PC-3 (cell line): ENCODE data around the gene WAC. TPM values are rescaled to one million over a fixed set of nuclear protein-coding genes. Genes with fewer than 3 reads are reported as not detected.
"Not testable (repeated sequence)": the region's sequence is repeated elsewhere in the genome, so short reads cannot be mapped to it uniquely, and the experiment has no call there.

Source experiments
- ATAC-seq: fragments of 200-7000 bp; cut with Tn5 transposase; 2 replicates; pipeline ENCODE4 v1.9.1; 2020; ENCODE audit warnings: mild to moderate bottlenecking, moderate library complexity
- BruUV-seq: library from RNA; stranded (reverse); fragments of 400-500 nt; replicated peaks from 2 replicates; lab custom pipeline; 2021; lab: Mats Ljungman, UMichigan
- CTCF ChIA-PET: fragments of 300-600 bp; sonication (Branson Sonifier 250); formaldehyde crosslinking; loops from one replicate; lab custom pipeline; 2022; ENCODE audit warnings: antibody characterized with exemption; lab: Charles Lee
- POLR2A ChIA-PET: fragments of 300-600 bp; sonication (Branson Sonifier 250); formaldehyde crosslinking; loops from one replicate; lab custom pipeline; 2022; ENCODE audit warnings: antibody characterized with exemption; ENCODE audit not compliant: unreplicated experiment; lab: Charles Lee
- DNase-seq: peaks from one replicate; pipeline ENCODE4 v3.0.0-alpha.2; 2015
- H2AFZ ChIP-seq: fragments of 300-600 bp; sonication (generic); 2 replicates; pipeline ENCODE4 v1.6.0; 2016; ENCODE audit warnings: antibody characterized with exemption, low read length
- H3F3A ChIP-seq: fragments of 300-600 bp; sonication (generic); one replicate; pipeline ENCODE4 v1.6.0; 2017; ENCODE audit warnings: antibody characterized with exemption, low read length, control low read depth, mild to moderate bottlenecking; ENCODE audit not compliant: unreplicated experiment
- H3K27ac ChIP-seq: fragments of 300-600 bp; sonication (generic); 2 replicates; pipeline ENCODE4 v1.5.1; 2016; ENCODE audit warnings: mild to moderate bottlenecking, low read length
- H3K27me3 ChIP-seq: fragments of 300-600 bp; sonication (generic); 2 replicates; pipeline ENCODE4 v1.6.1; 2016; ENCODE audit warnings: low read length, mixed read lengths
- H3K36me3 ChIP-seq: fragments of 300-600 bp; sonication (generic); 2 replicates; pipeline ENCODE4 v1.6.1; 2016; ENCODE audit warnings: low read depth, mixed run types, low read length, mixed read lengths
- H3K4me1 ChIP-seq: fragments of 300-600 bp; sonication (generic); 2 replicates; pipeline ENCODE4 v1.5.1; 2016; ENCODE audit warnings: low read length; ENCODE audit not compliant: insufficient read depth
- H3K4me2 ChIP-seq: fragments of 300-600 bp; sonication (generic); 2 replicates; pipeline ENCODE4 v1.6.0; 2016; ENCODE audit warnings: low read length
- H3K4me3 ChIP-seq: fragments of 300-600 bp; sonication (generic); 2 replicates; pipeline ENCODE4 v1.5.1; 2016; ENCODE audit warnings: mild to moderate bottlenecking, low read length, mixed read lengths
- H3K79me2 ChIP-seq: fragments of 300-600 bp; sonication (generic); 2 replicates; pipeline ENCODE4 v1.6.1; 2017; ENCODE audit warnings: low read length, mixed read lengths
- H3K9ac ChIP-seq: fragments of 300-600 bp; sonication (generic); 2 replicates; pipeline ENCODE4 v1.6.0; 2016; ENCODE audit warnings: mild to moderate bottlenecking, low read length
- H3K9me2 ChIP-seq: fragments of 300-600 bp; sonication (generic); replicated peaks from 2 replicates; pipeline ENCODE4 v1.6.1; 2016; ENCODE audit warnings: mixed run types, low read length, mixed read lengths
- H3K9me3 ChIP-seq: fragments of 300-600 bp; sonication (generic); 2 replicates; pipeline ENCODE4 v1.6.1; 2016; ENCODE audit warnings: low read length, mixed read lengths
- H4K20me1 ChIP-seq: fragments of 300-600 bp; sonication (generic); 2 replicates; pipeline ENCODE4 v1.6.1; 2016; ENCODE audit warnings: low read length, mixed read lengths
- EZH2 ChIP-seq: fragments of 300-600 bp; sonication (generic); IDR thresholded peaks from one replicate; pipeline ENCODE4 v1.6.1; 2017; ENCODE audit warnings: antibody characterized with exemption, mild to moderate bottlenecking, low read length; ENCODE audit not compliant: unreplicated experiment
- EZH2phosphoT487 ChIP-seq: fragments of 300-600 bp; sonication (generic); IDR thresholded peaks from 2 replicates; pipeline ENCODE4 v1.6.1; 2018; ENCODE audit warnings: mild to moderate bottlenecking, antibody characterized with exemption, low read length, borderline replicate concordance
- intact Hi-C: fragments of 100-400 bp; cut with micrococcal nuclease; formaldehyde crosslinking; loops from 2 replicates; pipeline ENCODE4 v1.9.0; 2023
- total RNA-seq: library from RNA; depleted of rRNA; stranded (reverse); fragments of >200 nt; gene quantifications from 2 replicates; pipeline ENCODE4 v1.2.3, GENCODE V29; 2014
- TF ChIP-seq, protein P1 (sequence below): fragments of 300-600 bp; sonication (generic); conservative IDR thresholded peaks from 2 replicates; pipeline ENCODE4 v1.5.1; 2017; ENCODE audit warnings: antibody characterized with exemption, low read depth, mild to moderate bottlenecking, low read length

Gene WAC
- total RNA-seq, 1 experiment from 2014 or later: 49.2 TPM

DNA sequence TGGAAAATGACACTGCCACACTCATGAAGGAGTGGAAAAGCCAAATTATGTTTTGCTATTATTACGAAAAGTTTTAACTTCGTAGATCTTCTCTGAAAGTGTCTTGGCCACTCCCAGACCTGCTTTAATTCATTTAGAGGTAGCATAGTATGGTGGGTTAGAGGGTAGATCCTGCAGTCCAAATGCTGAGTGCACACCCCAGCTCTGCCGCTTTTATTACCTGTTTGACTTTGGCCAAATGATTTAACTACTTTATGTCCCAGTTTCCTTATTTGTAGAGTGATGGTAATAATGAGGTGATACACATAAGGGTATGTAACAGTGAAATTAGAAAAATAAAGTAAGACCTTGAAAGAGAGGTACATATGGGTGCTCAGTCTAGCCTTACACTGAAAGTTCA, 23.6 kb upstream of the WAC start:
- DNase-seq (no peak), ATAC-seq (no peak)
- Histone ChIP-seq H3K27ac (no peak overlapping the region), H3K4me1 (no peaks in the 10 kb centered on the region), H3K4me3 (no peak overlapping the region), H4K20me1 (no peaks in the 10 kb centered on the region), H2AFZ (no peak overlapping the region), H3K9me3 (no peaks in the 10 kb centered on the region), H3K9ac (no peak overlapping the region), H3F3A (no peaks in the 10 kb centered on the region), H3K27me3 (no peaks in the 10 kb centered on the region), H3K9me2 (no peaks in the 10 kb centered on the region), H3K36me3 (no peaks in the 10 kb centered on the region), H3K79me2 (no peaks in the 10 kb centered on the region), H3K4me2 (no peak overlapping the region)
- no TSS peak for BruUV-seq
- CTCF ChIA-PET: no interaction called here
- TF ChIP-seq EZH2phosphoT487 (no peak), EZH2 (no peak)
- TF ChIP-seq, protein P1, sequence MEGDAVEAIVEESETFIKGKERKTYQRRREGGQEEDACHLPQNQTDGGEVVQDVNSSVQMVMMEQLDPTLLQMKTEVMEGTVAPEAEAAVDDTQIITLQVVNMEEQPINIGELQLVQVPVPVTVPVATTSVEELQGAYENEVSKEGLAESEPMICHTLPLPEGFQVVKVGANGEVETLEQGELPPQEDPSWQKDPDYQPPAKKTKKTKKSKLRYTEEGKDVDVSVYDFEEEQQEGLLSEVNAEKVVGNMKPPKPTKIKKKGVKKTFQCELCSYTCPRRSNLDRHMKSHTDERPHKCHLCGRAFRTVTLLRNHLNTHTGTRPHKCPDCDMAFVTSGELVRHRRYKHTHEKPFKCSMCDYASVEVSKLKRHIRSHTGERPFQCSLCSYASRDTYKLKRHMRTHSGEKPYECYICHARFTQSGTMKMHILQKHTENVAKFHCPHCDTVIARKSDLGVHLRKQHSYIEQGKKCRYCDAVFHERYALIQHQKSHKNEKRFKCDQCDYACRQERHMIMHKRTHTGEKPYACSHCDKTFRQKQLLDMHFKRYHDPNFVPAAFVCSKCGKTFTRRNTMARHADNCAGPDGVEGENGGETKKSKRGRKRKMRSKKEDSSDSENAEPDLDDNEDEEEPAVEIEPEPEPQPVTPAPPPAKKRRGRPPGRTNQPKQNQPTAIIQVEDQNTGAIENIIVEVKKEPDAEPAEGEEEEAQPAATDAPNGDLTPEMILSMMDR: no peak
- POLR2A ChIA-PET: no interaction called here
- intact Hi-C loops: no loop called here

DNA sequence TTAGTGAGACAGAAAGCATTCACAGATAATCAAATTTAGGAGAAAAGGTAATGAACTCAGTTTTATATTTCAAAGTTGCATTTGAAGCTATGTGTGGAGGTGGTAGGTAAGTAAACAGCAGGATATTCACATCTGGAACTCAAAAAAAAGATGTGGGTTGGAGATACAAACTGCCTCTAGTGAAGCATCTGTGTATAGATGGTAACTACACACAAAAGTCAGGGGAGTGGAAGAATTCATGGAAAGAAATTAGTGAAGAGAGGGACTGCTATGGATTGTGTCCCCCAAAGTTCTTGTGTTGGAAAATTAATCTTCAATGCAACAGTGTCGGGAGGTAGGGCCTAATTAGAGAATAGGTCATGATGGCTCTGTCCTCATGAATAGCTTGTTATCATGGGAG, 18.3 kb upstream of the WAC start:
- no peak overlapping the region for H2AFZ ChIP-seq
- no peaks in the 10 kb centered on the region for H3K4me1 ChIP-seq
- no peak overlapping the region for H3K4me2 ChIP-seq
- DNase-seq: no peak
- intact Hi-C loops: no loop called here
- no peaks in the 10 kb centered on the region for H3K36me3 ChIP-seq
- H3K79me2 ChIP-seq: no peaks in the 10 kb centered on the region
- no peaks in the 10 kb centered on the region for H3K27me3 ChIP-seq
- POLR2A ChIA-PET: no interaction called here
- no peak overlapping the region for H3K27ac ChIP-seq
- no peak for TF ChIP-seq EZH2
- TF ChIP-seq, protein P1: no peak
- TF ChIP-seq EZH2phosphoT487: no peak
- CTCF ChIA-PET: no interaction called here
- no TSS peak for BruUV-seq
- H3K9ac ChIP-seq: no peak overlapping the region
- H3F3A ChIP-seq: no peaks in the 10 kb centered on the region
- no peaks in the 10 kb centered on the region for H3K9me3 ChIP-seq
- H4K20me1 ChIP-seq: no peaks in the 10 kb centered on the region
- no peak for ATAC-seq
- H3K4me3 ChIP-seq: no peak overlapping the region
- no peaks in the 10 kb centered on the region for H3K9me2 ChIP-seq

DNA sequence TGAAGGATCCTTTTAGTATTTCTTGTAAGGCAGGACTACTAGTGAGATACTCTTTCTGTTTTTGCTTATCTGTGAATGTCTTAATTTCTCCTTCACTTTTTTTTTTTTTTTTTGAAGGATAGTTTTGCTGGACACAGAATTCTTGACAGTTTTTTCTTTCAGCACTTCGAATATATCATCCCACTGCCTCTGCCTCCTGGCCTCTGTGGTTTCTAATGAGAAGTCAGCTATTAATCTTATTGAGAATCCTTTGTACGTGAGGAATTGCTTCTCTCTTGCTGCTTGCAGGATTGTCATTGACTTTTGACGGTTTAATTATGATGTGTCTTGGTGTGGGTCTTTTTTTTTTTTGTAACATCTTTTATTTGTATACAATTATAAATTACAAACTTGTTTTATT, 12.6 kb upstream of the WAC start:
- no peak overlapping the region for H2AFZ ChIP-seq
- BruUV-seq: no TSS peak
- no peaks in the 10 kb centered on the region for H3K4me1 ChIP-seq
- no peaks in the 10 kb centered on the region for H3K9me3 ChIP-seq
- no peaks in the 10 kb centered on the region for H3K27me3 ChIP-seq
- DNase-seq (no peak), ATAC-seq (no peak)
- no peaks in the 10 kb centered on the region for H3F3A ChIP-seq
- H3K4me2 ChIP-seq: no peak overlapping the region
- intact Hi-C loops: no loop called here
- TF ChIP-seq, protein P1: no peak
- TF ChIP-seq EZH2: no peak
- TF ChIP-seq EZH2phosphoT487: no peak
- H3K4me3 ChIP-seq: no peak overlapping the region
- H3K9me2 ChIP-seq: no peaks in the 10 kb centered on the region
- ChIA-PET CTCF (no interaction called here), POLR2A (no interaction called here)
- no peak overlapping the region for H3K27ac ChIP-seq
- peaks cover 9% of the 10 kb centered on the region; the same call in 1 of the 2 replicates for H3K36me3 ChIP-seq
- H3K9ac ChIP-seq: no peak overlapping the region
- no peaks in the 10 kb centered on the region for H3K79me2 ChIP-seq
- no peaks in the 10 kb centered on the region for H4K20me1 ChIP-seq

- POLR2A ChIA-PET, H3K4me3 ChIP-seq, intact Hi-C loops, H3K79me2 ChIP-seq, H4K20me1 ChIP-seq, BruUV-seq, H3F3A ChIP-seq, H3K27me3 ChIP-seq, H3K9me2 ChIP-seq, H2AFZ ChIP-seq, H3K9me3 ChIP-seq, CTCF ChIA-PET, H3K36me3 ChIP-seq, H3K27ac ChIP-seq, H3K4me1 ChIP-seq, H3K9ac ChIP-seq, H3K4me2 ChIP-seq: not testable (repeated sequence)
- ATAC-seq (peak; percentile 42), DNase-seq (peak; percentile 59)
These were observed 12.1 kb upstream of the WAC start for GRCh38 chr10:28520828-28521227.

DNA sequence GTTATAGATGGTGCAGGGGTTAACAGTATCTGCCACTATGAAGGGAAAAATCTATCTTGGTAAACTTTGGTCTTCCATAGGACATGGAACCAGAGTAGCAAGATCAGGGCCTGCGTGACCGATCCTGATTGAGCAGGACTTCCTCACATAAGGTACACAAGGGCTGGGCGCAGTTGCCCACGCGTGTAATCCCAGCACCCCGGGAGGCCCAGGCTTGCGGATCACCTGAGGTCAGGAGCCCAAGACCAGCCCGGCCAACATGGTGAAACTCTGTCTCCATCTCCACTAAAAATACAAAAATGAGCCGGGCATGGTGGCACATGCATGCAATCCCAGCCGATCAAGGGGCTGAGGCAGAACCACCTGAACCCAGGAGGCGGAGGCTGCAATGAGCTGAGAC, 11.0 kb upstream of the WAC start:
- H3K4me1 ChIP-seq, H3K9me2 ChIP-seq, H3K27ac ChIP-seq, DNase-seq, H3K4me2 ChIP-seq, H3K9ac ChIP-seq, H3K27me3 ChIP-seq, H3K79me2 ChIP-seq, H3K36me3 ChIP-seq, H2AFZ ChIP-seq, POLR2A ChIA-PET, H3K9me3 ChIP-seq, H3K4me3 ChIP-seq, H4K20me1 ChIP-seq, intact Hi-C loops, ATAC-seq, H3F3A ChIP-seq, BruUV-seq, CTCF ChIA-PET: not testable (repeated sequence)
